Measurements from ENCODE around the gene OR8G5. TPM values are rescaled to one million over a fixed set of nuclear protein-coding genes. Genes with fewer than 3 reads are reported as not detected.

The OR8G5 gene
- polyA plus RNA-seq, 4 donors = not detected

DNA sequence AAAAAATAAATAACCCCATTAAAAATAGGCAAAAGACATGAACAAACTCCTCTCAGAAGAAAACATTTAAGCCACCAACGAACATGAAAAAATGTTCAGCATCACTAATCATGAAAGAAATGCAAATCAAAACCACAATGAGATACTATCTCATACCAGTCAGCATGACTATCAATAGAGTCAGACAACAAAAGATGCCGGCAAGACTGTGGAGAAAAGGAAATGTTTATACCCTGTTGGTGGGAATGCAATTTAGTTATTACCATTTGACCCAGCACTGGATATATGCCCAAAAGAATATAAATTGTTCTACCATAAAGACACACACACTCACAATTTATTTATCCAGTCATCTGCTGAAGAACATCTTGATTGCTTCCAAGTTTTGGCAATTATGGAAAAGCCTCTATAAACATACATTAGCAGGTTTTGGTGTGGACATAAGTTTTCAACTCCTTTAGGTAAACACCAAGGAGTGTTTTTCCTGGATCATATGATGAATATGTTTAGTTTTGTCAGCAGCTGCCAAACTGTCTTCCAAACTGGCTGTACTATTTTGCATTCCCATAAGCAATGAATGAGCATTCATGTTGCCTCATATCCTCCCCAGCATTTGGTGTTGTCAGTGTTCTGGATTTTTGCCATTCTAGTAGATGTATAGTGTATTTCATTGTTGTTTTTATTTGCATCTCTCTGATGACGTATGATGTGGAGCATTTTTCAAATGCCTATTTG lies 29.6 kb downstream of the OR8G5 start:
- DNase-seq (ENCODE audit: low read depth in 4 of 4, low spot score in 2 of 4) = no peak

DNA sequence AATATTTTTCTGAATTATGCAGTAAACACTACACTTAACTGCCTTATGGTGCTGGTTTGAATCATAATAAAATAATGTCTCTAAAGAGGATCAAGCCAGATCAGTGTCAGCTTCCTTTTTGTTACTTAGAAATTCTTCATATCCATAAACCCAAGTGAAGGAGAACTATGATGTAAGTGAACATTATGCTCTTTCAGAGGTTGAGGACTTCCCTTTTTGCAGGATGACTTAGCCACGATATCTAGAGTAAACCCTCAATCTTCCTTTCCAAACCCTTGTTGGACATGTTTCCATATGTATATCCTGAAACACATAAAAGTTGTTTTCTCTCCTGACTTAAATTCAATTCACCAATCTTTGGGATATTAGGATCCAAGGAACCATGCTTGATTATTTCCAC lies 38.5 kb downstream of the OR8G5 start:
- no peak for DNase-seq (ENCODE audit: low read depth in 4 of 4, low spot score in 2 of 4)

GRCh38 chr11:124296016-124296415 lies 39.8 kb downstream of the OR8G5 start:
- no peak for DNase-seq (ENCODE audit: low read depth in 4 of 4, low spot score in 2 of 4)

- no peak for DNase-seq (ENCODE audit: low read depth in 4 of 4, low spot score in 2 of 4)
These were observed 41.7 kb downstream of the OR8G5 start for GRCh38 chr11:124297921-124298320.

GRCh38 chr11:124301548-124301947 lies 45.4 kb downstream of the OR8G5 start:
- DNase-seq (ENCODE audit: low read depth in 4 of 4, low spot score in 2 of 4) = no peak

DNA sequence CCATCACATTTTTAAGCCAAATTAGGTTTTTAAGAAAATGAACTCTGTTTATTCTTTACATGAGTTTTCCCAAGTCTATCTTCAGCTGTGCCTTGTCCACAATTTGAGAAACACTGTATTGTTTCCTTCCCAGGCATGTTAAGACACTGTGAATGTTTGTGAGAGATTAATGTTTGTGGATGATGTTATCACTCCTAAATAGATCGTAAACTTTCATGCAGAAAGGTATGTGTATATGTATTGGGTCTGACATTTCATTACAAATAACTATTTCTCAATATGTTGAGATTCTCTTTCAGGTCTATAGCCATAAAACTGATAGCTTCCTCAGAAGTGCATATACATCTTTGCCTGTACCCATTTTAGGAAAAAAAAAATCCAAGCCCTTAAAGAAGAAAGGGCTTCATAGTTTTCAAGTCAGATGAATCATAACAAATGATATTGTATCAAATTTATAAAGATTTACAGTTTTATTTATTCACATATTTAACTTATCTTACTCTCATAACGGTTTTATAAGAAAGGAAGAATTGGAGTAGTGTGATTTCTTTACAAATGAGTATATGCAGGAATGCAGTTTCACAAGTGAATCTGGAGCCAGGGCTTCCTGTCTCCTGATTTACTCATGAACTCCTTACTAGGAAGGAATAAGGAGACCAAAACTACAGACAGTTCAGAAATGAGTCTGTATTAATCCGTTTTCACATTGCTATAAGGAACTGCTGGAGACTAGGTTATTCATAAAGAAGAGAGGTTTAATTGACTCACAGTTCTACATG lies 46.4 kb downstream of the OR8G5 start:
- no peak for DNase-seq (ENCODE audit: low read depth in 4 of 4, low spot score in 2 of 4)

DNA sequence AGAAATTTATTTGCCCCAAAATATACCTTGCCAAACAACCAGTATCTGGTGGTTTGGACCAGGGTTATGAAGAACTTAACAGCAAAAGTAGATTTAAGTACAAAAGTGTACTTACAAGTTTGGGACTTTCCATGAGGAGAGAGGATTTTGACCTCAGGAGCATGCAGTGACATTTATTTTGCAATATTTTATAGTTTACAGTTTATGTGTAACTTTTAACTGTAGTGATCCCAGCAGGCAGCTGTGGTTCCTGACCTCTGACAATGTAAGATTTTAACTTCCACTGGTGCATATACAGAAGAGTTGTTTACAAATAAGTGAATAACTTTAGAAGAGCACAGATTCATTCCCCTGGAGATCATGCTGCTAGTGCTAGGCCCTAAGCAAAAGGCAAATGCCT lies 50.9 kb downstream of the OR8G5 start:
- DNase-seq (ENCODE audit: low read depth in 4 of 4, low spot score in 2 of 4) = no peak

- no peak for DNase-seq (ENCODE audit: low read depth in 4 of 4, low spot score in 2 of 4)
These were observed 54.5 kb downstream of the OR8G5 start for GRCh38 chr11:124310721-124311120.

DNA sequence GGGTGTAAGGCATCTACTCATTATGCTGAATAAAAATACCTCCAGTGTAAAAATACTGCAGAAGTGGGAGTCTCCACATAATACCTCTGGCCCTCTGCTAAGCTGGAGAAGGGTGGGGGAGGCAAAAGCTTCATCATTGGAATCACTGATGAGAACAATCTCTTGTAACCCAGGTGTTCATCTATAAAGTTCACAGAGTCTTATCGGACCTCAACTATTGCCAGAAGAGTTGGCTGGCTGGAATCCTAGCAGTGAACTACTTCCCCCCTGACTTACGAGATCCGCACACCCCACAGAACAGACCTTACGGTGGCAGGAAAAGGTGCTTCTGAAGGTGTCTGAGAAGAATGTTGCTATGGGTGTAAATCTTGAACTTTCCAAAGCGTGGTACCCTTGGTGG lies 55.1 kb downstream of the OR8G5 start:
- no peak for DNase-seq (ENCODE audit: low read depth in 4 of 4, low spot score in 2 of 4)

DNA sequence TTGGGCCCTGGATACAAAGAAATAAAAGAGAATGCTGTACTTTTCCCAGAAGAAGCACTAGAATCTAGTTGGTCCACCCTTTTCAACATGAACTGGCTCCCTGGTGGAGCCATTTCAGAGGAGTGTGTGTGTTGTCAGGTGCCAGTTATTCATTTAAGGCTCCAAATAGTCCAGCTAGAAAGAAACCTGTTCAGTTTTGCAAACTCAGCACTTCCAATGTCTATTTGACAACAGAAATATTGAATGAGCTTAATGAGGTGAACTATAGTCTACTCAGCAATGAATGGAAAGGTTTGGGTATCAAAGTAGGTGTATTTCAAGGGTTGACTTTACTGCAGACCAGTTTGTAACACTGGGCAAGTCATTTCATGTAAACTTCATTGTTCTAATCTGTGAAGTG lies 55.5 kb downstream of the OR8G5 start:
- DNase-seq (ENCODE audit: low read depth in 4 of 4, low spot score in 2 of 4) = no peak

GRCh38 chr11:124313131-124313530 lies 57.0 kb downstream of the OR8G5 start:
- no peak for DNase-seq (ENCODE audit: low read depth in 4 of 4, low spot score in 2 of 4)

GRCh38 chr11:124313849-124314248 lies 57.7 kb downstream of the OR8G5 start, which contains the start of gene OR8D1:
Gene OR8D1, minus strand, starts transcription at chr11:124313949. Its CDS starts 3,183 bp downstream, at chr11:124310766.
- DNase-seq (ENCODE audit: low read depth in 4 of 4, low spot score in 2 of 4) = no peak

GRCh38 chr11:124315052-124315451 lies 58.9 kb downstream of the OR8G5 start:
- DNase-seq (ENCODE audit: low read depth in 4 of 4, low spot score in 2 of 4) = no peak

Other genes with a start within 250 kb of the OR8G5 start
- under 1 TPM in 1 of 4 donors, not detected in 3; 0.05 TPM for gene OR10G4, start 243.4 kb upstream of the OR8G5 start, polyA plus RNA-seq (ENCODE audit: insufficient read length in 4 of 4)
- gene OR10G9, start 233.4 kb upstream of the OR8G5 start, polyA plus RNA-seq (ENCODE audit: insufficient read length in 4 of 4) = not detected
- not detected for gene OR10G8, start 229.6 kb upstream of the OR8G5 start, polyA plus RNA-seq (ENCODE audit: insufficient read length in 4 of 4)
- gene OR10G7, start 215.1 kb upstream of the OR8G5 start, polyA plus RNA-seq (ENCODE audit: insufficient read length in 4 of 4) = not detected
- 10 to 100 TPM; 12.4 to 16.6 (median 14.6) TPM for gene VWA5A, start 140.9 kb upstream of the OR8G5 start, polyA plus RNA-seq (ENCODE audit: insufficient read length in 4 of 4)
- gene OR10D3, start 73.0 kb upstream of the OR8G5 start, polyA plus RNA-seq (ENCODE audit: insufficient read length in 4 of 4) = not detected
- under 1 TPM in 1 of 4 donors, not detected in 3; 0.02 TPM for gene OR8G1, start 15.3 kb upstream of the OR8G5 start, polyA plus RNA-seq (ENCODE audit: insufficient read length in 4 of 4)
- not detected for gene OR8D1, start 57.6 kb downstream of the OR8G5 start, polyA plus RNA-seq (ENCODE audit: insufficient read length in 4 of 4)
- gene OR8D2, start 63.8 kb downstream of the OR8G5 start, polyA plus RNA-seq (ENCODE audit: insufficient read length in 4 of 4) = not detected
- not detected for gene OR8B2, start 128.1 kb downstream of the OR8G5 start, polyA plus RNA-seq (ENCODE audit: insufficient read length in 4 of 4)
- not detected for gene OR8B3, start 142.6 kb downstream of the OR8G5 start, polyA plus RNA-seq (ENCODE audit: insufficient read length in 4 of 4)
- gene OR8B4, start 168.5 kb downstream of the OR8G5 start, polyA plus RNA-seq (ENCODE audit: insufficient read length in 4 of 4) = not detected
- gene OR8B8, start 189.3 kb downstream of the OR8G5 start, polyA plus RNA-seq (ENCODE audit: insufficient read length in 4 of 4) = under 1 TPM in 2 of 4 donors, not detected in 2; 0.03 to 0.07 TPM